Transverse colon (tissue), 4 donors: Measurements from ENCODE around the gene KAZN. TPM values are rescaled to one million over a fixed set of nuclear protein-coding genes. Genes with fewer than 3 reads are reported as not detected.
A peak's percentile ranks its signal among the peaks of the same experiment; 100 is the strongest.

ENCODE experiments used
- DNase-seq: peaks from one replicate; pipeline ENCODE4 v3.0.0-alpha.2; 2019
- H3K27ac ChIP-seq, 4 donors: fragments of 200-600 bp; sonication (generic); 2 replicates each; pipeline ENCODE4 v1.5.1; 2016 to 2018; ENCODE audit warnings: inconsistent platforms in 4 of 4
- H3K27me3 ChIP-seq: fragments of 200-600 bp; sonication (generic); 2 replicates; pipeline ENCODE4 v1.5.1; 2017; ENCODE audit warnings: inconsistent platforms
- H3K36me3 ChIP-seq, 4 donors: fragments of 200-600 bp; sonication (generic); 2 replicates each; pipeline ENCODE4 v1.5.1; 2017 to 2019; ENCODE audit warnings: inconsistent platforms in 4 of 4
- H3K4me1 ChIP-seq, 4 donors: fragments of 200-600 bp; sonication (generic); 2 replicates each; pipeline ENCODE4 v1.5.1; 2017 to 2020; ENCODE audit warnings: inconsistent platforms in 4 of 4
- H3K4me3 ChIP-seq, 4 donors: fragments of 200-600 bp; sonication (generic); 1 replicate in 1 of 4; 2 replicates in 3 of 4; pipeline versions ENCODE4 v1.5.1 to v1.6.1; 2017 to 2019; ENCODE audit warnings: inconsistent platforms in 4 of 4
- H3K9me3 ChIP-seq, 2 donors: fragments of 200-600 bp; sonication (generic); 2 replicates each; pipeline ENCODE4 v1.5.1; 2017 to 2019; ENCODE audit warnings: inconsistent platforms in 2 of 2
- CTCF ChIP-seq, 5 experiments: fragments of 200-600 bp in 3 of 5; fragments of 450-650 bp in 2 of 5; sonication (generic) in 3 of 5; IDR thresholded peaks; 1 replicate in 2 of 5; 2 replicates in 3 of 5; pipeline ENCODE4 v1.5.1; 2016 to 2017; ENCODE audit warnings: antibody characterized with exemption in 5 of 5, inconsistent platforms in 3 of 5, mild to moderate bottlenecking in 2 of 5, moderate library complexity in 1 of 5
- EP300 ChIP-seq: sonication (generic); formaldehyde crosslinking; IDR thresholded peaks from one replicate; pipeline ENCODE4 v1.6.1; 2017; ENCODE audit warnings: antibody characterized with exemption, low read depth
- POLR2A ChIP-seq: fragments of 450-650 bp; IDR thresholded peaks from one replicate; pipeline ENCODE4 v1.6.1; 2016; ENCODE audit warnings: antibody characterized with exemption, mild to moderate bottlenecking, moderate library complexity
- POLR2AphosphoS5 ChIP-seq, 3 donors: sonication (generic); formaldehyde crosslinking; IDR thresholded peaks; one replicate each; pipeline ENCODE4 v1.6.1; 2016; ENCODE audit warnings: antibody characterized with exemption in 3 of 3
- WGBS, 2 donors: methylation state at CpG; one replicate each; pipeline ENCODE4 v1.1.5; 2018; ENCODE audit warnings: low coverage in 1 of 2; 5-methylcytosine and 5-hydroxymethylcytosine counted together
- in situ Hi-C, 4 donors: fragments of 200-750 bp; cut with MboI; loops; one replicate each; pipeline versions ENCODE4 v1.15.0 to v1.15.1; 2017; ENCODE audit warnings: low sequenced_read_pairs in 3 of 4, low pct_ligation_motif_present in 1 of 4, low pct_unique_long_range_greater_than_20kb in 1 of 4
- intact Hi-C: fragments of 100-400 bp; cut with DNase I; formaldehyde crosslinking; loops from one replicate; pipeline ENCODE4 v1.15.1; 2023; ENCODE audit warnings: low total_unique reads
- total RNA-seq, 4 donors: library from RNA; depleted of rRNA; stranded (reverse); fragments of >200 nt; gene quantifications; one replicate each; pipeline ENCODE4 v1.1.0, GENCODE V29; 2016

Gene KAZN
- total RNA-seq, 4 donors from 2014 or later = 12.0 to 17.1 (median 16.2) TPM

GRCh38 chr1:14921057-14921456 is 322.6 kb downstream of the KAZN start:
- DNase-seq = no peak
- H3K27me3 ChIP-seq = peaks cover 16% of the 10 kb centered on the region
- H3K9me3 ChIP-seq = no peaks in the 10 kb centered on the region
- peaks cover 5 to 12% (median 9%) of the 10 kb centered on the region in 4 donors for H3K4me1 ChIP-seq
- H3K4me3 ChIP-seq = no peak overlapping the region
- intact Hi-C loops = no loop called here
- WGBS, 2 donors = 57 to 80% methylated on average over 3 to 7 of the region's 7 CpGs
- TF ChIP-seq EP300 = no peak
- no peak for TF ChIP-seq POLR2AphosphoS5 (IDR thresholded peaks at IDR 0.05)
- TF ChIP-seq CTCF (IDR thresholded peaks at IDR 0.05) = no peak
- in situ Hi-C loops = loop anchor here in 1 of 4 donors (10.0 kb wide), 1 partner anchor 104 kb away; no protein-coding TSS in a partner anchor
- no peak overlapping the region for H3K27ac ChIP-seq
- H3K36me3 ChIP-seq = no peaks in the 10 kb centered on the region

- H3K27ac ChIP-seq = peak overlapping the region in 3 of 4 donors; percentile 6 to 43 (median 12)
These were observed 324.6 kb downstream of the KAZN start for GRCh38 chr1:14922942-14923726.

GRCh38 chr1:14923727-14924452 is 325.4 kb downstream of the KAZN start:
- Histone ChIP-seq H3K4me1 (peaks cover 5 to 12% (median 9%) of the 10 kb centered on the region in 4 donors), H3K36me3 (no peaks in the 10 kb centered on the region), H3K27ac (peak overlapping the region in 3 of 4 donors; percentile 6 to 43 (median 12)), H3K4me3 (peak overlapping the region in 3 of 4 donors; percentile 45 to 64 (median 61)), H3K27me3 (peaks cover 26% of the 10 kb centered on the region), H3K9me3 (no peaks in the 10 kb centered on the region)
- 5% methylated on average over 37 of the region's 101 CpGs; no CpG with 5 or more reads in 1 of the 2 donors for WGBS, 2 donors
- TF ChIP-seq POLR2A (no peak), POLR2AphosphoS5 (IDR thresholded peaks at IDR 0.05) (peak in 1 of 3 donors; percentile 18), CTCF (IDR thresholded peaks at IDR 0.05) (no peak), EP300 (no peak)
- peak; percentile 67 for DNase-seq
- intact Hi-C loops = no loop called here
- in situ Hi-C loops = loop anchor here in 1 of 4 donors (10.0 kb wide), 1 partner anchor 101 kb away; no protein-coding TSS in a partner anchor

More at GRCh38 chr1:14922942-14923726, 324.6 kb downstream of the KAZN start:
- H3K4me3 ChIP-seq = peak overlapping the region in 1 of 4 donors; percentile 64
- no peaks in the 10 kb centered on the region for H3K9me3 ChIP-seq
- TF ChIP-seq CTCF (IDR thresholded peaks at IDR 0.05) (no peak), EP300 (no peak), POLR2AphosphoS5 (IDR thresholded peaks at IDR 0.05) (no peak), POLR2A (no peak)
- in situ Hi-C loops (loop anchor here in 1 of 4 donors (10.0 kb wide), 1 partner anchor 102 kb away; no protein-coding TSS in a partner anchor), intact Hi-C loops (no loop called here)
- H3K36me3 ChIP-seq = no peaks in the 10 kb centered on the region
- peaks cover 5 to 12% (median 9%) of the 10 kb centered on the region in 4 donors for H3K4me1 ChIP-seq
- no peak for DNase-seq
- 83% methylated on average over 11 of the region's 11 CpGs; no CpG with 5 or more reads in 1 of the 2 donors for WGBS, 2 donors
- H3K27me3 ChIP-seq = peaks cover 26% of the 10 kb centered on the region
